ENCODE measurements around the gene TYROBP.
"Not testable (repeated sequence)": the region's sequence is repeated elsewhere in the genome, so short reads cannot be mapped to it uniquely, and the experiment has no call there.

The TYROBP gene

DNA sequence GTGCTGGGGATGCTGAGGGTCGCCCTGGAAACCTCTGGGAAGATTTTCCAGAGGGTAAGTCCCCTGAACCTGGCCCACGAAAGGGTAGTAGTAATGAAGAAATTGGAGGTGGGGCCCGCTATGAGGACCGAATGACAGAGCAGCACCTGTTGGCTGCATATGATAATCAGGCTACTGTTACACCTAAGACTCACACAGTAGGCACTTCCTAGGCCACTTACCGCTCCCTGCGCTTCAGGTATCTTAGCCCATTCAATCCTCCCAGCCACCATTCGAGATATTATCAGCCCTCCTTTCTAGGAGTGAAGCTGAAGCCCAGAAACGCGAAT is 23.7 kb upstream of the TYROBP start:
- DNase-seq (ENCODE audit: low spot score) = no peak

DNA sequence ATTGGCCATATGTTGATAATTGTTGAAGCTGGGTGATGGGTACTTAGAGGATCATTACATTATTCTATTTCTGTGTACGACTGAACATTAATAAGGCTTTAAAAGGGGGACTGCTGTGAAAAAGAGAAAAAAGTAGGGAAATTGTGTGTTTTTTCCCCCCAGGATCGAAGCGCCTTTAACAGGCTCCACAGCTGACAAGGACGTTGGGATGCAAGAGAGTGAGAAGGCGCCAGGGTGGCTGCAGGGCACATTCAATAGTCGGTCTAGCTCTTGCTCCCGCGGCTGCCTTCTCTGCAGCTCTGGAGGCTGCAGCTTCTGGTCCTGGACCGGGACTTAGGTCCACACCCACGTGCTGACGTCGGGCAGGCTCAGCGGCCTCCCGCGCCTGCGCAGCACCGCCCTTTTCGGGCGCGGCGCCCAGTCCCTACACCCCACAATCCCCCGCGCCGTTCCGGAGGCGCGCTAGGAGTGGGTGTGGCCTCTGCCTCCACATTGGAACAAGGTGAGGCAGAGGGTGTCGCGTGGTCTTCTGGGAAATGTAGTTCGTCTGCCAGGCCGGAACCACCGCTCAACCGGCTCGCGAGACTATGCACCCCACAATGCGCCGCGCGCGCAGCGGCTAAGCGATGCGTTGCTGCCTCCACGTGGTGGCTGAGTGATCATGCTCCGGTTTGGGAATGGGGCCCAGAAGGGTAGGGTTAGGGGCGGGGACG is 23.2 kb upstream of the TYROBP start:
- DNase-seq (ENCODE audit: low spot score) = peak; percentile 99

DNA sequence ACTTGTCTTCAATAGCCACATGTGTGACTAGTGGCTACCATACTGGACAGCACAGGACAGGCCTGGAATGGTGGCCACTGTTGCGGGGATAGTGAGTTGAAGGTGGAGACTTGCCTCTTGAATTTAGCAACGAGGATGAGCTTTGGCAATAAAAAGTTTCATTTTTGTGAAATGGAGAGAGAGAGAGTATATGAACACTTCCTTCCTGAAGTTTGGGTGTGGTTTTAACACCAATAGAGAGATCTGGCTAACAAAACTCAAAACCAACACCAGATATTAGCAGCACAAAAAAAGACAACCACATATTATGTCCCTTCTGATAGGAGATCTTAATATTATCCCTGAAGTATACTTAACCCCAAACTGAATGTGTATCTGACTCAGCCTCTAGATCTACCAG is 21.8 kb upstream of the TYROBP start:
- no peak for DNase-seq (ENCODE audit: low spot score)

DNA sequence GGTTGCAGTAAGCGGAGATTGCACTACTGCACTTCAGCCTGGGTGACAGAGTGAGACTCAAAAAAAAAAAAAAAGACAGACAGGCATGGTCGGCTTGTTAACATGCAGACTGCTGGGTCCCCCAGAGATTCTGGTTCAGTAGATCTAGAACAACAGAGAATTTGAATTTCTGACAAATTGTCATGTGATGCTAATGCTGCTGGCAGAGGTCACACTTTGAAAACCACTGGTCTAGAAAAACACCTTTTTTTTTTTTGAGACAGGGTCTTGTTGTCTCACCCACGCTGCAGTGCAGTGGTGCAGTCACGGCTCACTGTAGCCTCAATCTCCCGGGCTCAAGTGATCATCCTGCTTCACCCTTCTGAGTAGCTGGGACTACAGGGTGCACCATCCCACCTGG is 20.4 kb upstream of the TYROBP start:
- no peak for DNase-seq (ENCODE audit: low spot score)

DNA sequence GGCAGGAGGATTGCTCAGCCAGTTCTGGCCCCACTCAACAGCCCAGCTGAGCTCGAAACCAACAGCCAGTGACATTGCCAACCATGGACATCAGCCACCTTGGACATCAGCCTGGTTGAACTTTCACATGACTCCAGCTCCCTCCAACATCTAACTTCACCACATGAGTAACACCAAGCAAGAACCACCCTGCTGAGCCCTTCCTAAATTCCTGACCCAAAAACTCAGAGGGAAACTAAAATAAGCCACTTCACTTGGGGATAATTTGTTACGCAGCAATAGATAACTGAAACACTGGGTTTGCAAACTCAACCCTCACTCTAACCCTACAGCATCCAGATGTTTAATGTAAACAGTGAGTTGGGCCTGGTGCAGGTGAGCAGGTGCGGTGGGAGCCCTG is 17.4 kb upstream of the TYROBP start:
- DNase-seq (ENCODE audit: low spot score) = no peak

DNA sequence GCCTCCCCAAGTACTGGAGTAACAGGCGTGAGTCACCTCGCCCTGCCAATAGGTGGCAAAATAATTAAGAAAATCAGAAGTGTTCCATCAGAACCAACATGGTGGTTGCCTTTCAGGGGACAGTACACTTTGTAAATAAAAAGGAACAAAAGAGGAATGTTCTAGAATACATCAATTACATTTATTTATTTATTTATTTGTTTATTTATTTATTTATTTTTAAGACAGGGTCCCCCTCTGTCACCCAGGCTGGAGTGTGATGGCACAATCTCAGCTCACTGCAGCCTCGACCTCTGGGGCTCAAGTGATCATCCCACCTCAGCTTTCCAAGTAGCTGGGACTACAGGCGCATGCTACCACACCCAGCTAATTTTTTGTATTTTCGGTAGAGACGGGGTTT is 12.9 kb upstream of the TYROBP start:
- no peak for DNase-seq (ENCODE audit: low spot score)

DNA sequence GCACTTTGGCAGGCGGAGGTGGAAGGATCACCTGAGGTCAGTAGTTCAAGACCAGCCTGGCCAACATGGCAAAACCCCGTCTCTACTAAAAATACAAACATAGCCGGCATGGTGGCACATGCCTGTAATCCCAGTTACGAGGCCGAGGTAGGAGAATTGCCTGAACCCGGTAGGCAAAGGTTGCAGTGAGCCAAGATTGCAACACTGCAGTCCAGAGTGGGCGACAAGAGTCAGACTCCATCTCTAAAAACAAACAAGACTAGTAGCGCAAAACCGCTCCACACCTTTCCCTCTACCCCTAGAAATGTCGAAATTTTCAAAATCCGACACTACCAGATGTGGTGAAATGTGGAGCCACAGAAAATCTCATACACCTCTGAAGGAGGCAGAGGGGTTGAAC is 11.2 kb upstream of the TYROBP start:
- no peak for DNase-seq (ENCODE audit: low spot score)

DNA sequence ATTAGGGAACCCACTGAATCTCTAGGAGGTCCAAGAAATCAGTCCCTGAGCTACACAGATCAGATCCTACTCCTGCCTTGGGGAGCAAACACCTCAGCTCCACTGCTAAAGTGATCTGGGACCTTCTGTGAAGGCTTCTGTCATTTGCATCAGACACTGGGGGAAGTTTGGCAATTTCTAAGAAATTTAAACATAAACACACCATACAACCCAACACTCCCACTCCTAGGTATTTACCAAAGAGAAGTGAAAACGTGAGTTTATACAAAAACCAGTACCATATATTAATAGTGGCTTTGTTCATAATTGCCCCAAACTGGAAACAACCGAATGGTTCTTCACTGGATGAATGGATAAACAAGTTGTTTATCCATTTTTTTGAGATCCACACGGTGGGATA is 7.3 kb upstream of the TYROBP start:
- no peak for DNase-seq (ENCODE audit: low spot score)

DNA sequence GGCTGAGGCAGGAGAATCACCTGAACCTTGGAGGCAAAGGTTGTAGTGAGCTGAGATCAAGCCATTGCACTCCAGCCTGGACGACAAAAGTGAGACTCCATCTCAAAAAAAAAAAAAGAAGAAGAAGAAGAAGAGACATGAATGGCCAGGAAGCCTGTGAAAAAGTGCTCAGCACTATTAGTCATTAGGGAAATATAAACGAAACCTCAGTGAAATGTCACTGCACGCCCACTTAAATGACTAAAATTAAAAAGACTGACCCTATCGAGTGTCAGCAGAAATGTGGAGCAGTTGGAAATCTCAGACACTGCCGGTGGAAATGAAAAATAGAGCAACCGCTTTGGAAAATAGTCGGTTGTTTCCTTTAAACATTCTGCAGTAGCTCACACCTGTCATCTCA is 5.5 kb upstream of the TYROBP start:
- no peak for DNase-seq (ENCODE audit: low spot score)

DNA sequence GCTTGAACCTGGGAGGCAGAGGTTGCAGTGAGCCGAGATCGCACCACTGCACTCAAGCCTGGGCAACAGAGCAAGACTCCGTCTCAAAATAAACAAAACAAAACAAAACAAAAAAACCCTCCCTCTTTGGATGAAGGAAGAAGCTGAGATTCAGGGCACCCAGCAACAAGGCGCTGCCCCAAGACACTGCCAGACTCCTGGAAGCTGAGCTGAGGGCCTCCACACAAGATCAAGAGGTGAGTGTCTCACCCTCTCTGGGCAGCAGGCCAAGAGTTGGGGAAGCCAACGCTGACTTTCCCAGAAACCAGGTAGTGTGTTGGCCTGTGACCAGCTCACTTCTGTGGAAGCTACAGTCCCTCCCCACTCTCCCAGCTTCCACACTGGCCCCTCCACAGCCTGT is 3.7 kb upstream of the TYROBP start:
- no peak for DNase-seq (ENCODE audit: low spot score)

DNA sequence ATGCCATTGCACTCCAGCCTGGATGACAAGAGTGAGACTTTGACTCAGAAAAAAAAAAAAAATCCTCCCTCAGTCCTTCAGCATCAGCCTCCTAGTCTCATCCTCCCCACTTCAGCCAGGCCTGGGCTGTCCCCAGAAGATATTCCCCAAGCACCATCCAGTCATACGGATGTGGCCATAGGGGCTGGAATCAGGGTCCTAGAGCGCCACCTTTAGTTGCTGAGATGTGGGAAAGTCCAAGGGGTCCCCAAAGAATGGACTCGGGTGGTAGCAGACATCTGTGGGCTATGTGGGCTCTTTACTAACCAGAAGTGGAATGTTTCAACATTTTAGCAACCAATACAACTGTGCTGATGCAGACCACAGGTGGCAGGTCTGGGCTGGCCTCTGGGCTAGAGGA is 3.1 kb upstream of the TYROBP start:
- DNase-seq (ENCODE audit: low spot score) = no peak

DNA sequence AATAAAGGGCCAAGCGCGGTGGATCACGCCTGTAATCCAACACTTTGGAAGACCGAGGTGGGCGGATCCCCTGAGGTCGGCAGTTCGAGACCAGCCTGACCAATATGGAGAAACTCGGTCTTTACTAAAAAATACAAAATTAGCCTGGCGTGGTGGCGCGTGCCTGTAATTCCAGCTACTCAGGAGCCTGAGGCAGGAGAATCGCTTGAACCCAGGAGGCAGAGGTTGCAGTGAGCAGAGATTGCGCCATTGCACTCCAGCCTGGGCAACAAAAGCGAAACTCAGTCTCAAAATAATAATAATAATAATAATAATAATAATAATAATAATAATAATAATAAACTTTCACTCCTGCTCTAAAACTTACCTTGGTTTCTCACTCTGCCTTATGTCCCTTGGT is 2.3 kb upstream of the TYROBP start:
- DNase-seq (ENCODE audit: low spot score) = not testable (repeated sequence)

DNA sequence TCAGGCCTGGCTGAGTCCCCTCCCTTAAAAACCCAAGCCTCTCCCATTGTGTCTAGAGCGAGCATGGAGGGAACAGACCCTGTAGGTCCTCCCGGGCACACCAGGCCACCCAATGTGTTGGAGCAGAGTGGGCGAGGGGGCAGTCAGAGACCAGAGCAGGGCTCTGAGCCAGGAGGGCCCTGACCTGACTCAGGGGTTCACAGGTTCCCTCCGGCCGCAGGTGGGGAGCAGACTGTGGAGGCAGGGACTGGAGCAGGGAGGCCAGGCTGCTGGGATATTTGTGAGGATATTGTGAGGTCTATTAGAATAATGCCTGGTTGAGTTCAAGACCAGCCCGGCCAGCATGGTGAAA is 1.6 kb upstream of the TYROBP start:
- DNase-seq (ENCODE audit: low spot score) = no peak

DNA sequence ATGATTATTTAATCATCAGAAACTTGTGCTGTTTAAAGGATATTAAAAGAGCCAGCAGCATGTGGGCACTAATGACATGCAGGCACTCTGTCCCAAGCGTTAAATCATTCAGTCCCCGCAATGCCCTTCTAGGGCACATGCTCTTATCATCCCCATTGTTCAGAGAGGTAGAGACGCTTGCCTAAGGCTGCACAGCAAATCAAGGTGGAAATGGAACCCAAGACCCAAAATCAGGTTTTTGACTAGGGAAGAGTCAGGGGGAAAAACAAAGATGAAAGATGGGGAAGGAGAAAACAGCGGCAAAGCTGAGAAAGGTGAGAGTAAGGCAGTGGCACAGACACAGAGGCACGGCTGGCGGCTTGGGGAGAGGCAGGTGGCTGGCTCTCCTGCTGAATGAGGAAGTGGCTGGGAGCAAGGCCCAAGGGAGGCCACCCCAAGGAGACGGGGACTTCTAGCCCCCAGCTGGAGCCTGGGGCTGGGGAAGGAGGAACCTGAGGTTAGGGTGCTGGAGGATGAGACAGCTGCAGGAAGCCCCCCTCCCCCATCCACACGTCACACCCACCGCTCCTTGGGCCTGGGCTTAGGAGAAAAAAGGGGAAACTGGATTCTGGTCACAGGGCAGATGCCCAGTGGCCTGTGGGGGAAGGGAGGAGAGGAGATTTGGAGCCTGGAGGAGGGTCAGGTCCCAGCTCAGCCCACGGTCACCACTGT is 1.0 kb upstream of the TYROBP start:
- DNase-seq (ENCODE audit: low spot score) = no peak

DNA sequence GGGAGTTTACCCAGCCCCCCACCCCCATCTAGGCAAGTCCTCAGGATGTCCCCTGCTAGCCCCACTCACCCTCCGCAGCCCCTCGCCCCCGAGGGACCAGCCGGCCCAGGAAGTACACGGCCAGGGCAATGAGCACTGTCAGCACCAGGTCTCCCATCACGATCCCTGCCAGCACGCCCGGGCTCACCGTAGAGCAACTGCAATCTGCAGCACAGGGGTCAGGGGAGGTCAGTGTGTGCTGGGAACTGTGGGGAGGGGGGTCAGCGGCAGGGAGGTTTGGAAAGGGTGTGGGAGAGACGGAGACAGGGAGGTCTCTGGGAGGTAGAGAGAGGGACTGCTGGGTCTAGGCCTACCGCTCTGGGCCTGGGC is 734 bp downstream of the TYROBP start:
- no peak for DNase-seq (ENCODE audit: low spot score)

DNA sequence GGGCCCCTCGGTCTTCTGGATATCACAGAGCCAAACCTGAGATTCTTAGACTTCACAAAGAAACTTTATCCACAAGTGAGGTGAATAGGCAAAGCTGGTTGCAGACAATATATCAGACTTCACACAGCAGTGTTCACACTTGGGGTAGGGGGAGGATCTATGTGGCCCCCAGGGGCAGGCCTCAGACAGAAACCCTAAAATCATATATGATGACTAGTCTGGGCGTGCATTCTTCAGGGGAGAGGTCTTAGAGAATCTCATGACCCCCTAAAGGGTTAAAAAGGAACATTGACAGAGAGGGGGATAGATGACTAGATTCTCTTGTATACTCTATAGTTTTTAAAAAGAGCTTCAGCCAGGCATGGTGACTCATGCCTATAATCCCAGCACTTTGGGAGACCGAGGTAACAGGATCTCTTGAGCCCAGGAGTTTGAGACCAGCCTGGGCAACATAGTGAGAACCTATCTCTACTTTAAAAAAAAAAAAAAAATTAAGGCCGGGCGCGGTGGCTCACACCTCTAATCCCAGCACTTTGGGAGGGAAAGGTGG is 2.8 kb downstream of the TYROBP start:
- DNase-seq (ENCODE audit: low spot score) = no peak

DNA sequence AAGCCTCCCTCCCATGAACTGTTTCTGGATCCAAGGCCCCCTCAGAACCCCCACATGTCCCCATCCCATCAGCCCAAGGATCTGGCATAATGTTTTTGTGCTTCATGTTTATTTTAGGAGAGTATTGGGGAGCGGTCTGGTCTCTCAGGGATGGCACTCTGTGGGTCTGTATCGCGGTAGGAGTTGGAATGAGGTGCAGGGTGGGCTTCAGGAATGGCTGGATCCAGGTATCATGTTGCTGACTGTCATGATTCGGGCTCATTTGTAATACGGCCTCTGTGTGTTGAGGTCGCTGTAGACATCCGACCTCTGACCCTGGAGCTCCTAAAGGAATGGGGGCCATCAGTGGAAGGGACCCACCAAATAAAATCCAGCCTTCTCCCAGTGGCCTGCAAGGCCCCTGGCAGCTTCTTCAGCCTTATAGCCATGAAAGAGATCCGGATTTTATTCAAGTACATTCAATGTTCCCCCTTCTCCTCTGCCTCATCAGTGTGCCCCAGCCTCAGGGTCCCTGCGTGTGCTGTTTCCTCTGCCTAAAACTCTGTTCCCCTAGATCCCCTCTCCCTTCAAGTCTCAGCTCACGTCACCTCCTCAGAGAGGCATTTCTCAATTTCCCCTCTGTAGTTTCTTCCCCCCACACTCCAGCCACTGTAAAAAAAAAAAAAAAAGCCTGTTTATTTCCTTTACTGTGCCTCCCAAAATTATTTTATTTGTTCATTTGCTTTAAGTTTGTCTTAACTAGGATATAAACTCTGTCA is 3.6 kb downstream of the TYROBP start:
- no peak for DNase-seq (ENCODE audit: low spot score)

DNA sequence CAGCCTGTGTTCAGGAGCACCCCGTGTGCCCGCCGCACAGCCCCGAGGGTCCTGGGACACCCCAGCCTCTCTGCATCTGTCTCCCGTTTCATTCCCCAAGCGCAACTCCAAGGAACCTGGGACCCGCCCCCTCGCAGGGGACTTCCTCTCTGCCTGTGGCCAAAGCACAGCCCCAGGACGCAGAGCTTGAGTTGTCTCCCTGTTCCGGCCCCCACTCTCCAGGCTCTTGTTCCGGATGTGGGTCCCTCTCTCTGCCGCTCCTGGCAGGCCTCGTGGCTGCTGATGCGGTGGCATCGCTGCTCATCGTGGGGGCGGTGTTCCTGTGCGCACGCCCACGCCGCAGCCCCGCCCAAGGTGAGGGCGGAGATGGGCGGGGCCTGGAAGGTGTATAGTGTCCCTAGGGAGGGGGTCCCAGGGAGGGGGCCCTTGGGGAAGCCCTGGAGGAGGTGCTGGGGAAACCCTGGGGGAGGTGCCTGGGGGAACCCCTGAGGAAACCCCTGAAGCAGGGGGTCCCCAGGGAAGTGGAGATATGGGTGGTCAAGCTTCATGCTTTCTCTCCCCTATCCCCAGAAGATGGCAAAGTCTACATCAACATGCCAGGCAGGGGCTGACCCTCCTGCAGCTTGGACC is 4.4 kb downstream of the TYROBP start:
- no peak for DNase-seq (ENCODE audit: low spot score)

DNA sequence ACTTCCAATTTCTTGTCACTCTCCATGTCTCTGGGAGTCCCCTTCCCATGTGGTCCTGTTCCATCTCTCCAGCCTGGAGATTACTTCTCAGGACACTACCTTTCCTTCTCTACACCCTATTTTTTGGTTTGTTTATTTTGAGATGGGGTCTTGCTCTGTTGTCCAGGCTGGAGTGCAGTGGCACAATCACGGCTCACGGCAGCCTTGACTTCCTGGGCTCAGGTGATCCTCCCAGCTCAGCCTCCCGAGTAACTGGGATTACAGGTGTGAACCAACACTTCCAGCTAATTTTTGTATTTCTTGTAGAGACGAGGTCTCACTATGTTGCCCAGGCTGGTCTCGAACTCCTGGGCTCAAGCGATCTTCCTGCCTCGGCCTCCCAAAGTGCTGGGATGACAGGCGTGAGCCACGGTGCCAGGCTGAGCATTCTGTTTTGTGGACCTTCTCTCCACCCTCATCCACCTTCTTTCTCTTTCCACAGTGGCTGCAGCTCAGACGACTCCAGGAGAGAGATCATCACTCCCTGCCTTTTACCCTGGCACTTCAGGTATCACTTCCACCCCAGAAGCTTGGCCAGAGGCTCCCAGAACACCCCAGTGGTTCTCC is 5.1 kb downstream of the TYROBP start:
- no peak for DNase-seq (ENCODE audit: low spot score)

DNA sequence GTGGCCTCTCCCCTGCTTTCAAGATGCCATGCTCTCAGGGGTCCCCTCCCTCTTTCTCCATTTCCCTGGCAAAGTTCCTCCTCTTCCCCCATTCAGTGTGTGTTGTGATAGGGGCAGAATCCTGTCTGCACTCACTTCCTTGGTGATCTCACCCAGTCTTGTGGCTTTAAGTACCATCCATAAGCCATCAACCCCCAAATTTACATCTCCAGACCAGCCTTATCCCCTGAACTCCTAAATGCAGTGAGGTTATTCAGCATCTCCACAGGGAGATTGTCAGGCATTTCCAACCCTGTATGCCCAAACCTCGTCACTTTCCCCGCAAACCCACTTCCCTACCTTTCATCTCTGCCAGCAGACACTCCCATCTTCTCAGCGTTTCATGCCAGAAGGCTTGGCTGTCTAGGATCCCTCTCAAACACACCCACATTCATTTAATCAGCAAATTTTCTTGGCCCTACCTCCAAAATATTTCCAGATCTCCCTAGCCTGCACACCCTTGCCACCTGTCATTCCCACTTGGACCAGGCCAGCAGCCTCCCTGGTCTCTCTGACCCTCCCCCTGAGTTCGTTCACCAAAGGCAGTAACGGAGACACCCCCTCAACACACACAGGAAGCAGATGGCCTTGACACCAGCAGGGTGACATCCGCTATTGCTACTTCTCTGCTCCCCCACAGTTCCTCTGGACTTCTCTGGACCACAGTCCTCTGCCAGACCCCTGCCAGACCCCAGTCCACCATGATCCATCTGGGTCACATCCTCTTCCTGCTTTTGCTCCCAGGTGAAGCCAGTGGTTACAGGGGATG is 6.0 kb downstream of the TYROBP start, which contains the start of gene HCST:
Gene HCST (plus strand): TSS at position 676 of the 808 bp plus-strand sequence. CDS start 65 bp downstream, at position 741.
- no peak for DNase-seq (ENCODE audit: low spot score)

DNA sequence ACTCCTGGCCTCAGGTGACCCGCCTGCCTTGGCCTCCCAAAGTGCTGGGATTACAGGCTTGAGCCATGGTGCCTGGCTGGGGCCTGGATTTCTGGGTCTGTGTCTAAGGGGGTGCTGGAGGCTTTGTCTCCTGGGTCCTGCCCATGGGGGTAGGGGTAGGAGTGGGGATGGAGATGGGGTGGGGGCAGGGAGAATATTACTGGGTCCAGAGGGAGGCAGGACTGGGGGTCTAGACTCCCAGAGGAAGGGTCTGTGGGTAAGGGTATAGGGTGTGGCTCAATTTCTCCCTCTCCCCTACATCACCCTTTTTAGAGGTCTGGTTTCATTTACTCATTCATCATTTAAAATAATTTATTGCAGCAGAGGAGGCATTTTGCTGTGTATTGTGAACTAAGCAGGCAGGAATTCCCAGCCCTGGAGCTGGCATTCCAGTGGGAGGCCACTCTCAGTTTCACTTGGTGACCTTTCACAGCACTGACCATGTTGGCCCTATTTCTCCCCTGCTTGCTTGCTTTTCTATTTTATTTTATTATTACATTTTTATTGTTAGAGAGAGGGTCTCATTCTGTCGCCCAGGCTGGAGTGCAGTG is 6.9 kb downstream of the TYROBP start:
- no peak for DNase-seq (ENCODE audit: low spot score)
